Loucy (cell line): ENCODE measurements around the gene CUBN.

Source experiments
- EZH2phosphoT487 ChIP-seq: fragments of 200-600 bp; IDR thresholded peaks from 2 replicates; pipeline ENCODE4 v1.6.1; 2018; ENCODE audit warnings: antibody characterized with exemption, mild to moderate bottlenecking, moderate library complexity, borderline replicate concordance
- TF ChIP-seq, protein P1 (sequence below): fragments of 200-600 bp; sonication (generic); conservative IDR thresholded peaks from 2 replicates; pipeline ENCODE4 v1.5.1; 2014; ENCODE audit warnings: mild to moderate bottlenecking, antibody characterized with exemption, low read length

DNA sequence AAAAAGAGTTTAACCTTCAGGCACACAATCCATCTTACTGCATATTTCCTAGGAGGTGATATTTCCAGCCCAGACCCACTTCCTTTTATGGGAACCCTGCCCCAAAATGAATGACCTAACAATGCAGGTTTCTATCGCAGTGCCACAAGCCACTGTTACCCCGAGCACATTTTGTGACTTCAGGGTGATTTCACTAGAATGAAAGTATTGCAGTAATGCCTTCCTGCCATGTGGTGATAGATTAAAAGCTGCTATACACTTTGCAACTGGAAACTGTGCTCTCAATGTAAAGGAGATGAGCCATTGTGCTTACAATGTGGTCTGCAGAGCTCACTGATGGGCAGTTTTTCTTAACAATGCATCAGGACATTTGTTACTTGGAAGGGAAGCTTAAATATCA lies 221.9 kb downstream of the CUBN start:
- TF ChIP-seq, protein P1, sequence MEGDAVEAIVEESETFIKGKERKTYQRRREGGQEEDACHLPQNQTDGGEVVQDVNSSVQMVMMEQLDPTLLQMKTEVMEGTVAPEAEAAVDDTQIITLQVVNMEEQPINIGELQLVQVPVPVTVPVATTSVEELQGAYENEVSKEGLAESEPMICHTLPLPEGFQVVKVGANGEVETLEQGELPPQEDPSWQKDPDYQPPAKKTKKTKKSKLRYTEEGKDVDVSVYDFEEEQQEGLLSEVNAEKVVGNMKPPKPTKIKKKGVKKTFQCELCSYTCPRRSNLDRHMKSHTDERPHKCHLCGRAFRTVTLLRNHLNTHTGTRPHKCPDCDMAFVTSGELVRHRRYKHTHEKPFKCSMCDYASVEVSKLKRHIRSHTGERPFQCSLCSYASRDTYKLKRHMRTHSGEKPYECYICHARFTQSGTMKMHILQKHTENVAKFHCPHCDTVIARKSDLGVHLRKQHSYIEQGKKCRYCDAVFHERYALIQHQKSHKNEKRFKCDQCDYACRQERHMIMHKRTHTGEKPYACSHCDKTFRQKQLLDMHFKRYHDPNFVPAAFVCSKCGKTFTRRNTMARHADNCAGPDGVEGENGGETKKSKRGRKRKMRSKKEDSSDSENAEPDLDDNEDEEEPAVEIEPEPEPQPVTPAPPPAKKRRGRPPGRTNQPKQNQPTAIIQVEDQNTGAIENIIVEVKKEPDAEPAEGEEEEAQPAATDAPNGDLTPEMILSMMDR = no peak
- TF ChIP-seq EZH2phosphoT487 = no peak
